GOT3 (cell line): ENCODE results near the gene IL4R.
"Not testable (repeated sequence)": the region's sequence is repeated elsewhere in the genome, so short reads cannot be mapped to it uniquely, and the experiment has no call there.

Experiments used
- DNase-seq: peaks from one replicate; lab custom pipeline; 2025; ENCODE audit warnings: mixed read lengths; lab: John Stamatoyannopoulos, UW

IL4R gene

DNA sequence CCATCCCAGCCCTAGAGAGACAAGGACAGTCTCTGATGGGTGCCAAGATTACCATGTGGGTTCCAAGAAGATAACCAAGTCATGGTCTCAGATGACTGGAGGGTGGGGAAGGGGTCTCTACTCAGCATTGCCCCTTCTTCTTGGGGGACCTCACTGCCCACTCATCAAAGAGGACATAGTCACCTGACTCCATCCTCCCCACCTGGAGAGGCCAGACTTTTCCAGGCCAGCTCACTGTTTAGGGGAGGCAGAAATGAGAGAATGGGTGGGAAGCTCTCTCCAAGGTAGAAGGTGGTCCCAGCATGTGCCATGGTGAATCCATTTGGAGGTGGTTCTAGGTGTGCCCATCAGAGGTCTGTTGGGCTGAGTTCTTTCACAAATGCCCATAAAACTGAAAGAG lies 67.5 kb downstream of the IL4R start:
- no peak for DNase-seq

DNA sequence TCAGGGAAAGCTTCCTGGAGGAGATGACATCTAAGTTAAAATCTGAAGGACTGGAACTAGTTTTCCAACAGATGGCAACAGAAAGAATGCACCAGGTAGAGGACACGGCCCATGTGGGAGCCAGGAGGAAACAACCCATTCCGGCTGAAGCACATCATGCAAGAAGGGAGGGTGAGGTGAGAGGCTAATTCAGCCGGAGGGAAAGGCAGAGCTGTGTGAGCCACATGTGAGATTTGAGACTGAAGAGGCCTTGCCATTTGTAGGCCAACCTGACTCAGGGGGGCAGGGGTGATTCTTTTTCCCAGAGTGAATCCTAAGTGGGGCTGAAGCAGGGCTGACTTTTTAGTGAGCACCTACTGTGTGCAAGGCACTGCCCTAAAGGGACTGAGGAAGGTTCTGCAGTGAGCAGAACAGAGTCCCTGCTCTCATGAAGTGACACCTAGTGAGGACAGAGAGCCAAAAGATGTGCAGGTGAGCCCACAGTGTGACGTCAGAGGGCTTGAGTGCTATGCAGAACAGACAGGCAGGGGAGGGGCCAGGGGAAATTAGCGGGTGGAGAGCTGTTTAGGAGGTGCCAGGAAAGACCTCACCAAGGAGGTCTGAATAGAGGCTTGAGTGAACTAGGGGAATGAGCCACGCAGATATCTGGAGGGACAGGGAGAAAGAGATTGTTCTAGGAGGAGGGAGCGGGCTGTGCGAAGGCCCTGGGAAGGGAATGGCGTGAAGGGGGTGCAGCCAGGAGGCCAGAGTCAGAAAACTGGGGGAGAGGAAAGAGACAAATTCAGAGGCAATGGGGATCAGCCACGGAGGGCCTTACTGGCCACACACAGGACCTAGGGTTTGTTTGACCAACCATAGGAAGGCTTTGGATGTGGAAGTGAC lies 68.4 kb downstream of the IL4R start:
- no peak for DNase-seq

DNA sequence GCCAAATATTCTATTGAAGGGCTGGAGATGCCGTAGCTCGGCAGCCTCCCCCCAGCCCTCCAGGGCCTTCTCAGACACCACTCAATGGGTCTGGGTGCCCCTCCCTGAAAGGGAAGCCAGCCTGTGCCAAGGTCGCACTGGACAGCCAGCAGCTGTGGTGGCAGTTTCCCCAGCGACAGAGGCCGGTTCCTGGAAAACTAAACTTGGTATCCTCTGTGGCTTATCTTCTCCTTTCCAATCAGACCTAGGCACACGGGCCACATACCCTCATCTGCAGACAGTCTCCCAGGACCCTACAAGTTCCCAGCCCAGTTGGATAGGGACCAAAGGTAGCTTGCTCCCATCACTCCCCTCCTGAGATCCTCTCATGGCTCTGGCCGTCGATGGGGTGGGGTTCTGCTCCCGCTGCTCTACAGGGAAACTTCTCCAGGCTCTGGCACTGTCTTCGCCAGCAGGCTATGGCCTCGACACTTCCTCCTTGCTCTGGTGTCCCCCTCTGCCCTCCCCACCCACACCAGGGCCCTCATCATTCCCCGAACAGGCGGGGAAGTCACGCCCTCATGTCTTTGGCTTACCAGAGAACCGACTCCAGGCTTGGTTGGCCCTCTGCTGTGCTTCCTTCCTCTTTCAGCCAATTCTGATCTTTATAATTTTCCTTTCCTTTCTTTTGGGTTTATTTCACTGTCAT lies 69.9 kb downstream of the IL4R start:
- no peak for DNase-seq

DNA sequence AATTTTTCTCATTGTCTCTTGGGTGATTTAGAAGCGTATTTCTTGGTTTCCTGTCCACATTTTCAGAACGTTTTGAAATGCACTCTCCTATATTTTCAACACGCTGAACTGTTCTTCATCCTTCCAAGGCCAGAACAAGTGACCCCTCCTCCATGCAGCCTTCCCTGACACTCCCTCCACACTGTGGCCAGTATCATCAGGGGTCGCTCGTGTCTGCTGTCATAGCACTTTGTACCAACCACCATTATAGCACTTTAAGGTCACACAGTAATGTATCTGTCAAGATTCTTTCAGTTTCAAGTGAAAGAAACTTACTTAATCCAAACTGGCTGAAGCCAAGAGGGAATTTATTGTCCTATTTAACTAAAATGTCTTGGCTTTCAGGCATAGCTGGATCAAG lies 70.7 kb downstream of the IL4R start:
- no peak for DNase-seq

DNA sequence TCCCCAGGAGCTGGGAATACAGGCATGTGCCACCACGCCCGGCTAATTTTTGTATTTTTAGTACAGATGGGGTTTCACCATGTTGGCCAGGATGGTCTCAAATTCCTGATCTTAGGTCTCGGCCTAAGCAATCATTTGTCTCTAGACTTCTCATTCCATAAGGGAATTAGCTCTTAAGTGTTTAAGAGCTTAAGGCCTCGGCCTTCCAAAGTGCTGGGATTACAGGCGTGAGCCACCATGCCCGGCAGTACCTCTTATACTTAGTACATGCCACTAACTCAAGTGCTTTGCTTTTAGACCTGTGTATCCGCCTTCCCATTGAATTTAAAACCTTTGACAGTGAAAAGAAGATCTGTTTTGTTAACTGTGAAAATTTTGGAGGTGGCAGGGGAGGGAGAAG lies 71.6 kb downstream of the IL4R start:
- DNase-seq: no peak

DNA sequence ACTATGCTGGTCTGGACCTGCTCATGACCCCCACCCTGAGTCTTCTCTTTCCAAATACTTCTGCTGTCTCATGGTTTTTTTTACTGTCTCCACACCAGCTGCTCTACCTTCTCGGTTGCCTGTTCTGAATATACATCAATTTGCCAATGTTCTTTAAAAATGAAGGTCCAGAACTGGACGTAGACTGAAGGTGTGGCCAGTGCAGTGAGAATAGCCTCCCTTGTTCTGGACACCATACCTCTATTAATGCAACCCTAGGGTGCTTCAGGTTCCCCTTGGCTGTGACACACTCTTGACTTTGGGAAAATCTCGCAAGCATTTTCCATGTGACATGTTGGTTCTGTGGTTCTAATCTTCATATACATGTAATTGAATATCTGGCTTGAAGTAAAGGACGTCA lies 72.9 kb downstream of the IL4R start:
- DNase-seq: no peak

DNA sequence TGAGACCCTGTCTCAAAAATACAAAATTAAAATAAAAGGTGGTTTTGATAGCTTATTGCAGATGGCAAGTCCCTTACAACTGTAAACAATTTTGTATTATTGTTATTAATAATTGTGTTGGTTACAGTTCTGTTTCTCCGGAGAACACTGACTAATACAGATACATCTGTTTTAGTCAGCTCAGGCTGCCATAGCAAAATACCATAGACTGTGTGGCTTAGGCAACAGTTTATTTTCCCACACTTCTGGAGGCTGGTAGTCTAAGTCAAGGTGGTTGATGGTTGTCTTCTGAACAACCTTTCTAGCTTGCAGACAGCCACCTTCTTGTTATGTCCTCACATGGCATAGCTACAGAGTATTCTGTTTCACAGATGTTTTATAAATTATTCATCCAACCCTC lies 74.0 kb downstream of the IL4R start:
- DNase-seq: no peak

DNA sequence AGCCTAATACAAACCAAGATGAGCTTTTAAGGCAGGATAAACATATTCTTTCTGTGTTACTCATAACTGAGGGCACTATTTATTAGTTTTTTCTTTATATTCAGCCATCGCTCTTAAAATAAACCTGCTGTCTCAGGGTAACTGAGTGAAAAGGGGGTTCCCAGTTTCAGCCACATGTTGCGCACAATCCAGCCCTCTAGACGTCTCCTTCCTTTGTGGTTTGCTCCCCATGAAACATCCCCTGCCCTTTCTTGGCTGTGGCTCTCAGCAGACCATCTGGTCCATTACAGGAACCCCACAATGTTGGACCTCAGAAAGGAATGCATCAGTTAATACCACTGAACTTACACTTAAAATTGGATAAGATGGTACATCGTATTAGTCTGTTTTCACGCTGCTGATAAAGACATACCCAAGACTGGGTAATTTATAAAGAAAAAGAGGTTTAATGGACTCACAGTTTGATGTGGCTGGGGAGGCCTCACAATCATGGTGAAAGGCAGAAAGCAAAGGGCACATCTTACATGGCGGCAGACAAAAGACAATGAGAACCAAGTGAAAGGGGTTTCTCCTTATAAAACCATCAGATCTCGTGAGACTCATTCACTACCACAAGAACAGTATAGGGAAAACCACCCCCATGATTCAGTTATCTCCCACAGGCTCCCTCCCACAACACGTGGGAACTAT lies 75.6 kb downstream of the IL4R start:
- DNase-seq: no peak

DNA sequence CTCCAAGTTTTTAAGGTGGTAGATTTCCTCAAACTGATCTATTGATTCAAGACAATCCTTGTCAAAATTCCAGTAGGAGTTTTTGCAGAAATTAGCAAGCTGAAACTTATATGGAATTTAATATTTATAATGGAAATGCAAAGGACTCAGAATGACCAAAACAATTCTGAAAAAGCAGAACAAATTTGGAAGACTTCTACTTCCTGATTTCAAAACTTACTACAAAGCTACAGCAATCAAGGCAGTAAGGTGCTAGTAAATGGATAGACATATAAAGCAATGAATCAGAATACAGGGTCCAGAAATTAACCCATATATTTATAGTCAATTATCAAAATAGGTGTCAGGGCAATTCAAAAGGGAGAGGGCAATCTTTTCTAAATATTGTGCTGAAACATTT lies 76.4 kb downstream of the IL4R start:
- no peak for DNase-seq

DNA sequence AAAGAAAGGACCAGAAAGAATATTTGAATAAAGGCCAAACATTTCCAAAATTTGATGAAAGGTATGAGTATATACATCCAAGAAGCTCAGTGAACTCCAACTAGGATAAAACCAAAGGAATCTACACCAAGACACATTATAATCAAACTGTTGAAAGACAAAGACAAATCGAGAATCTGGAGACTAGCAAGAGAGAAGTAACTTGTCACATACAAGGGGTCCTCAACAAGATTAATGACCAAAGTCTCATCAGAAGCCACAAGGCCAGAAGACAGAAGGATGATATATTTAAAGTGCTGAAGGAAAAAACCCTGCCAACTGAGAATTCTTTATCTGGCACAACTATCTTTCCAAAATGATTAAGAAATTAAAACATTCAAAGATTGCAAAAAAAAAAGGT lies 78.9 kb downstream of the IL4R start:
- DNase-seq: no peak

DNA sequence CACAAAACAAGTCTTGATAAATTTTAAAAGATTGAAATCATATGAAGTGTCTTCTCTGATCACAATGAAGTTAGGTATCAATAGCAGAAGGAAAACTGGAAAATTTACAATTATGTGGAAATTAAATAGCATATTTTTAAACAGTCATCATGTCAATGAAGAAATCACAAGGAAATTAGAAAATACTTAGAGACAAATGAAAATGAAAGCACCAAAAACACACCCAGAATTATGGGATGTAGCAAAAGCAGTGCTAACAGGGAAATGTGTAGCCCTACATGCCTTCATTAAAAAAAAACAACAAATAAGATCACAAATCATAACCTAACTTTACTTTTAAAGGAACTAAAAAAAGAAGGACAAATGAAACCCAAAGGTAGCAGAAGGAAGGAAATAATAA lies 80.7 kb downstream of the IL4R start:
- no peak for DNase-seq

DNA sequence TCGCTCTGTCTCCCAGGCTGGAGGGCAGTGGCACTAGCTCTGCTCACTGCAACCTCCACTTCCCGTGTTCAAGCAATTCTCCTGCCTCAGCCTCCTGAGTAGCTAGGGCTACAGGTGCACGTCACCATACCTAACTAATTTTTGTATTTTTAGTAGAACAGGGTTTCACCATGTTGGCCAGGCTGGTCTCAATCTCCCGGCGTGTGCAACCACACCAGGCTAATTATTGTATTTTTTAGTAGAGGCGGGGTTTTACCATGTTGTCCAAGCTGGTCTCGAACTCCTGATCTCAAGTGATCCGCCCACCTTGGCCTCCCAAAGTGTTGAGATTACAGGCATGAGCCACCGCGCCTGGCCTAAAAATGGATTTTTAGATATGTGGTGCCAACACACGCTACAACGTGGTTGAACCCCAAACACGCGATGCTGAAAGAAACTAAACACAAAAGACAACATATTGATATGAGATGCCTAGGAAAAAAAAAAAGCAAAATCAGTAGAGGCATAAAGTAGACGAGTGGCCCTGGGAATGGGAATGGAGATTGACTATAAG lies 84.6 kb downstream of the IL4R start:
- not testable (repeated sequence) for DNase-seq

DNA sequence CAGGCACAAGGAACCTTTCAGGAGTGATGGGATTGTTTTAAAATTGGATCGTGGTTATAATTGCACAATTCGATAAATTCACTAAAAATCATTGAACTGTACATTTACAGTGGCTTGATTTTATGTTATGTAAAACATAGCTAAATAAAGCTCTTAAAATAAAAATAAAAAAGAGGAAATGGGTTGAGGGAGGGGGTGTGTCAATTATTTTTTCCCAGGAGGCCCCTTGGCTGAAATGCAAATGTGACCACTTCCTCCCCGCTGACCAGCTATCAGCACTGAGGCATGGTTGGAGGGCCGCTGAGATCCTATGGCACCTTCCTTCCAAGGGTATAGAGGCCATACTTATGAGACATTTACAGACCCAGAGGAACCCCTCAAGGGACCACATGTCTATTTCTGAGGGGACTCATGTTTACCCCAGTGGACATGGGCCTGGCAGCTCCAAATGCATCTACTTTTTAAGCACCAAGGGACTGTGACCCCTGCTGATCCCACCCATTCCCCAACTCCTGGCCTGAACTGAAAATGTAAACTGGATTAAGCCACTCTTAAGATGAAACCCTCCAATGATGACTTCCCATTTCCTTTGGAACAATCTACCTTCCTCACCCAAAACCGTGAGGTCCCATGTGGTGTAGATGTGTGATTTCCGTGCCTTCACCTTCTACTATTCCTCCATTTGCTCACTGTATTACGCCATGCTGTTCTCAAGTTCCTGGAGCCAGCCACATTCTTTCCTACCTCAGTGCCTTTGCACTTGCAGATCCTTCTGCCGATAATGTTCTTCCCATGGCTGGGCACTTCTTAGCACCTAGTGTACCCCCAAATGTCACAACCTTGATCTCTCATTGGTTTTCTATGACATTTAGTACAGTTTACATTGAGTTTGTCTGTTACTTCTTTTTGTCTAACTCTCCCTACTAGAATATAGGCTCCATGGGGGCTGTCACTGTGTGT lies 85.4 kb downstream of the IL4R start:
- no peak for DNase-seq

DNA sequence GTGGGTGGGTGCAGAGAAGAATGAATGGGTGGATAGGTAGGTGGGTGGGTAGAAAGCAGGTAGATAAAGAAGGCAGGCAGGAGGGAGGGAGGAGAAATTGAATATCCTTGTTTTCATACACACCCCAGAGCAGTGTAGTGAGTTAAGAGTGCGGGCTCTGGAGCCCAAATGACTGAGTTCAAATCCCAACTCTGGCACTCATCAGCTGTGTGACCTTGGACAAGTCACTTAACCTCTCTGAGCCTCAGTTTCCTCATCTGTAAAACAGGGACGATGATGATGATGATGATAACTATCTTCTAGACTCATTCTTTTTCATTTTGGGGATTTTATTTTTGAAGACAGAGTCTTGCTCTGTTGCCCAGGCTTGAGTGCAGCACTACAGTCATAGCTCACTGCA lies 86.2 kb downstream of the IL4R start:
- no peak for DNase-seq

DNA sequence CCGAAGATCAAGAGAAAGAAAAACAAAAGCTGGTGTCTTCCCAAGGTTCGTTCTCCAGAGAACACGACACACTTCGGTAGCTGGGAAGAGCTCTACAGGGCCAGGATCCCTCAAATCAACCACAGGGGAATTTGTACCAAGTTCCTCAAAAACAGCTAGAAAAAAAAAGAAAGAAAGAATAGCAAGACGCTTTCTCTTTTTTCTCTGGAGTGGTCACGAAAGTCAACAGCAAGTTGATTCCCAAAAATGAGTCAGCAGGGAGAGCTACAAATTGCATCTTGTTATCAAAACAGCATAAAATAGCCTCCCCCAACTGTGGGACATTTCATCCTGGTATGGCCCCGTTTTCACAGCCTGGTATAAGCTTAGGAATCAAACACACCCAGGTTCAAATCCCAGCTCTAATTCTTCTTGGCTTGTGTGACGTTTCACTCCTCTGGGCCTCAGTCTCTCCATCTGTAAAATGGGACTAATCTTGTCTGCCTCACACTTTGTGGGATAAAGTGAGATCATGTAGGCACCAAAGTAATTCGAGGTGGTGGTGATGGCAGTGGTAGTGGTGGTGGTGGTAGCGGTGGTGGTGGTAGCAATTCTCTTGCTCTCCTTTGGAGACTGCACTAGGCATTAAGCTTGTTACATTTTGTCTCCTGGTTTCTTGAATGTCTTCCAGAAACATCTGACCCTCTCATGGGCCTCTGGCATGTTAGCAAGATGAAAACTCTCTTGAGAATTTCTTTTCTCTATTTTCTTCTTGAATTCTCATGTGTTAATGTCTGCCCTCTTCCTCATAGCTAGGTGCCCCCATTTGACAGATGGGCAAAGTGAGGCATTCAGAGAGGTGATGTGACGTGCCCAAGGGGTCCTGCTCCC lies 87.2 kb downstream of the IL4R start:
- no peak for DNase-seq

DNA sequence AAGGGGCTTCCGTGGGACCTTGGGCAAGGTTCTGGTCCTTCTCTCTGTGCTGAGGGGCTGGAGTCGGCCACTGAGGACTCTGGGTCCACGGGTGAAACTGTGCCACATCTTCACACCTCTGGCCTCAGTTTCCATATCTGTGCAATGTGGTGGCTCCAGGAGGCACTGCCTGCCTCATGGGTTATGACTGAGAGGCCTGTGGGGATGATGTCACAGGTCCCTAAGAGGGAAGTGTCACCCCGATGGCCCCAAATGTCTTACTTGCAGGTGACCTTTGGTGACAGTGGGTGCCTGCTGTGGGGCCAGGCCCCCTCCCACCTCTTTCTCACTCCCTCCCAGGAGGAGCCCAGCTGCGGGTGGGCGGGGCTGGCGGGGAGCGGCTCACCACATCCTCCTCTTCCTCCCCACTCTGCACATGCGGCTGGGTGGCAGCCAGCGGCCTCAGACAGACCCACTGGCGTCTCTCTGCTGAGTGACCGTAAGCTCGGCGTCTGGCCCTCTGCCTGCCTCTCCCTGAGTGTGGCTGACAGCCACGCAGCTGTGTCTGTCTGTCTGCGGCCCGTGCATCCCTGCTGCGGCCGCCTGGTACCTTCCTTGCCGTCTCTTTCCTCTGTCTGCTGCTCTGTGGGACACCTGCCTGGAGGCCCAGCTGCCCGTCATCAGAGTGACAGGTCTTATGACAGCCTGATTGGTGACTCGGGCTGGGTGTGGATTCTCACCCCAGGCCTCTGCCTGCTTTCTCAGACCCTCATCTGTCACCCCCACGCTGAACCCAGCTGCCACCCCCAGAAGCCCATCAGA lies 88.2 kb downstream of the IL4R start, which contains the start of gene IL21R:
Gene IL21R, plus strand, starts transcription at position 407 of the 801 bp plus-strand sequence. CDS start 27,898 bp downstream, outside the sequence.
- DNase-seq: no peak

DNA sequence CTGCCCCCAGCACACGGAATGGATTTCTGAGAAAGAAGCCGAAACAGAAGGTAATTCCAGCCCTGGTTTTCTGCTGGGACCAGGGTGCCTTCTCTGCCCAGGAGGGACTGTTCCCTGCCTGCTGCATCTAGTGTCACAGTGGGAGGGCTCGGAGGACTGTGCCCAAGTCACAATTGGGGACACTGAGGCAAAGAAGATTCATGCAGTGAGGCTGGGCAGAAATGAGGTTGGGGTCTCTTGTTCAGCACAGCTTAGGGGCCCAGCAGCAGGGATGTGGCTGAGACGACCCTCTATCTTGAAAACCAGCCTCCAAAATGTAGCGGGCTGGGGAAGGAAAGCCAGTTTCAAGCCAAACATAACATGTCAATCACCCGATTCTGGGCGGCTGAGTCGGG lies 88.8 kb downstream of the IL4R start:
- DNase-seq: no peak

DNA sequence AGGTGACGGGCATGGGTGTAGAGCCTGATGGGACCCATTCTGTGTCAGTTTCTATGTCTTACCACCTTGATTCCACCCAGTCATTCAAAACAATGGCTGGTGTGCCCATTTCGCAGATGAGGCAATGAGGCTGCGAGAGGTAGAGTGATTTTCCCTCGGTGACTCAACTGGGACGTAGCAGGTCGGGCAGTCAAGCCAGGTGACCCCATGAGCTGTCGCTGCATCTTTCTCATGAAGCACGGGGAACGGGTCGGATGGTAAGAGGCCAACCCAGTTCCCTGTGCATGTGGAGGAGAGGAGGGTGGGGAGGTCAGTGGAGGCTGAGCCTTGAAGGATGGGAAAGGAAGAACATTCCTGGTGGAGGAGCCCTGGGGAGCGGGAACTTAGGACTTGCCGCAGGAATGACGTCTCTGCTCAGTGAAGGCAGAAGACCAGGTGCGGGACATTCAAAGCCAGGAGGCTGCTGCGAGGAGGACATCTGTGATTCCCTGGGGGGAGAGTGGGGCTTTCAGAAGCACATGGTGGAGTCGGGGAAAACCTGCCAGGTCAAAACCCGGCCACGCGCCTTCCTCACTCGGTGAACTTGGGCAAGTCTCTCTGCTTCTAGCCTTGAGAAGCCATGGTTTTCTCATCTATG lies 89.3 kb downstream of the IL4R start:
- no peak for DNase-seq

DNA sequence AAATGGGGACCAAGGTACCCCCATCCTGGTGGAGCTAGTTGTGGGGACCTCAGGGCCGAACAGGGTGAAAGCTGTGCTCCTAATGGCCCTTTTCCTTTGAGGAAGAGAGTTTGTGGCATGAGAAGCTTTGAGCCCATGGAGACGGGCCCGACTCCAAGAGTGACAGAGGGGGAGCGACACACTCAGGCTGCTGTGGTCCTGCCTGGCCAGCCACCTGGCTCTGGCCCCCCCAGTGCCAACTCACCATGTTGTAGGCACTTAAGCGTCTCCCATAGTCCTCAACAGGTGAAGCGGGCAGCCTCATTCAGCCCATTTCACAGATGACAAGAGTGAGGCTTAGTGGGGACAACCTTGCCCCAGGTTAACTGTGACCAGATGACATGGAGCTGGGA lies 89.8 kb downstream of the IL4R start:
- DNase-seq: no peak
